ENCODE results near the gene NOX3.

The NOX3 gene

DNA sequence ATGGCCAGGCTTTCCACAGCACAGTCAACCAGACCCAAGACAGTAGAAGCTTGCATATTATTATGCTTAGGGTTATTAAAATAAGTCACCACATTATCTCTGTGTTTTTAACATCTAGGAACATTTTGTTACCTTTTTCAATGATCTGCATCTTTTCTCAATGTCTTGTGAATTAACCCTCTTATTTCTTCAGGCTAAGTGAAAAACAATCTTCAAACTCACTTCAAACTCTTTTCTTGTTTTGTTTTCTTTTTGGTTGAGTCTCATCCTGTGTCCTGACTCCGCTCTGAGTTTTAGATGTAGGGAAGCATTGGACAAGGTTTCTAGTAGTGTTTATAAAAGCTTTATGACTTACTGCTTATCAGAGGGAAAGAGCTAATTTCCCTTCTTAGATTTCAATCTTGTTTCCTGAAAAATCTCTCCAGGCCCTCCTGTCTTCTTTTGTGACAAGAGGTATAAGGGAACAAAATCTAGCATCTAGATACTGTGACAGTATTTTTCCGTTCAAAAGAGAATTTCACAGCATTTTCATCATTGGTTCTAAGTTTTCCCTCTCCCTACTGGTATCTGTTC is 26.2 kb downstream of the NOX3 start:
- no peak for DNase-seq

DNA sequence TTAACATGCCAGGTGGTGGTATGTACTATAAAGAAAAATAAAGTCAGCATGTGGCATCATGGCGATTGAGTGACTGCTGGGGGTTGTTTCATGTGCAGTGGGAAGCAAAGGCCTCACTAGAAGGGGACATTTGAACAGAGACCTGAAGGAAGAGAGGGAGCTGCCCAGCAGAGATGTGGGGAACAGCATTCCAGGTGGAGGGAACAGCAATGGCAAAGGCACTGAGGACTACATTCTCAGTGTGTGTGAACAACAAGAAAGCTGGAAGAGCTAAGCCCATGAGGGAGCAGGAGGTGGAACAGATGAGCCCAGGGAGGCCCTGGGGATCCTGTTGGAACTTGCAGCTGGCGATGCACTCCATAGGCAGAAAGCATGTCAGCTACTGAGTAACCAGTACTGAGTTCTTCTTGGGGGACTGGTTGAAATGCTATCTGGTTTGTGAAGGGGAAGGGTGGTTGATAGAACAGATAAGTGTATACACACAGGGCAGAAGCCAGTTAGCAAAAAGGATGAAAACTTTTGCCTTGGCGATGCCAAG is 29.2 kb downstream of the NOX3 start:
- no peak for DNase-seq

DNA sequence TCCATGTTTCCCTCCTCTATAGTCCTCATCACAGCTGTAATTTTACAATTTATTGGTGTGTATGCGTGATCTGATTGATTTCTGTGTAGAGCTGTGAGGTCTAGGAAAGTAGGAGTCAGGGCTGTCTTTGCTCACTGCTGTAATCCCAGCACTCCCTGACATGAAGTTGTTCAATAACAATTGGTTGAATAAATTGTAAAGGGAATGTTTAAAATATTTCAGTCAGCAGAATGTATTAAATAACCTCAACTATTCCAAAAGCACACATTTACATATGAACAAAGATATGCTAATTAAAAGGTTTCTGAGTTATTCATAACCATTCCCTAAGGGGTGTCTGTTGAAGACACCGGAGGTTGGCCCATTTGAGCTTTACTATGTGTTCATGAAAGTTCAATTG is 31.5 kb downstream of the NOX3 start:
- DNase-seq = no peak

DNA sequence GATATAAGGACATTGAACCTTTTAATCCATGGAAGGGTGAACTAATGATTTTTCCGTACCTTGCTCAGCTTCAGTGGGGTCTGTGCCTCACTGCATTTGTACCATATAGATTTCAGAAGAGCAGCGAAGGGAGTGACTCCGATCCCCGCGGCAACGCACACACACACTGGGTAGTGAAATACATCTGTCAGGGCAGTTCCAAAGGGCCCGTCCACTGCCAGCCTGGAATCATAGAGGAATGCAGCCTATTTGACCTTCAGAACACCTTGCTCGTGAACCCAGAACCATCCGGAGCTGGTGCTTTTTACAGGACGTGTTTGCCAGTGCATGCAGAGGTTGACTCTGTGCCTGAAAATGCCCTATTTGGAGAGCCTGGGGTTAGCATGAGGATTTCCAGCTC is 33.0 kb downstream of the NOX3 start:
- no peak for DNase-seq

DNA sequence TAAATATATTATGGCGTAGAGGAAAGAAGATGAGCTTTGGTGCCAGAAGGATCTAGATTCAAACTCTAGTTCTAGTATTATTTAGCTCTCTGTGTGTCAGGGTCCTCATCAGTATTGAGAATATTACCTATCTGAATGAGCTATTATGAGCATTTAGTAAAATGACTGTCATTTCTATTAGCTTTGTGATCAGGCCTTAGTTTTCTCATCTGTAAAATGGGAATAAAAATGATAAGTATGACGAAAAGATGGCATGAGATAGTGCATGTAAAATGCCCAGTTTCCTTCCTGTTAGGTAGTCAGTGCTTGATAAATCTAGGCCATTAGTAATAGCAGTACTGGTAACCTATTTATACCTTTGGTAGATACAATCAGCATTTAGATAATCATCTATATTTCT is 35.1 kb downstream of the NOX3 start:
- no peak for DNase-seq

- no peak for DNase-seq
Measured at GRCh38 chr6:155419161-155419560, 36.5 kb downstream of the NOX3 start.

DNA sequence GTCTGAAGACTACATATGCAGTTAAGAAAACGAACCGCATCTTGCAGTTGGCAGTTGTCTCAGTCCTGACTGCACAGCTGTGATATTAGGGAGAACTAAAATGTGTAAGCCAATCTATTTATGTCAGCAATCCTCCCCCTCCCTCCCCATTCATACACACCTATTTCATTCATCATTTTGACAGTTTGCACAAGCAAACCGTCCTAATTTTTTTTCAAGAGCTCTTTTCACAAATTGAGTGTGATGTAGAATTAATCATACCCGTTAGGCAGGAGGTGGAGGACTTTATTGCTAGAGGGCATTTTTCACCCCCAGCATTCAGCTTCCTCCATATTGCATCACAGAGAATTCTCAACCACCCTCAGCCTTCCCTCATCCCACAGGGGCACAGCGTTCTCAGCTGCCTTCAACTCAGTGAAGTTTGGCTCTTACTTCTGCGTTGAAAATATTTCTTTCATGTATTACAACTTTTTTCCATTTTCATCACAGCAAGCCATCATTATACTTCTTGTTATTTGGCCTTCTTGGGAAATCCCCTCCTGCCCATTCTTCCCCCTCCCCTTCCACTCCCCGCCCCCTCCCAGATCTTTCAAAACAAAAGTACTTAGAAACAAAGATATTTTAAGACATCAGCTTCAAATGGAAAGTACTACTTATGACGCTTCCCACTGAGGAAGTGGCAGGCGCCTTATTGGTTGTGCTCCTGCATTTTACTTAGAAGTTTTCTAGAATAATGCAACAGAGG is 37.5 kb downstream of the NOX3 start:
- DNase-seq = peak; percentile 81

GRCh38 chr6:155417454-155417853 is 38.2 kb downstream of the NOX3 start:
- peak; percentile 27 for DNase-seq

- DNase-seq = no peak
Measured at GRCh38 chr6:155415953-155416352, 39.7 kb downstream of the NOX3 start.

GRCh38 chr6:155414049-155414448 is 41.6 kb downstream of the NOX3 start:
- no peak for DNase-seq

- DNase-seq = no peak
Measured at GRCh38 chr6:155412335-155412734, 43.3 kb downstream of the NOX3 start.

DNA sequence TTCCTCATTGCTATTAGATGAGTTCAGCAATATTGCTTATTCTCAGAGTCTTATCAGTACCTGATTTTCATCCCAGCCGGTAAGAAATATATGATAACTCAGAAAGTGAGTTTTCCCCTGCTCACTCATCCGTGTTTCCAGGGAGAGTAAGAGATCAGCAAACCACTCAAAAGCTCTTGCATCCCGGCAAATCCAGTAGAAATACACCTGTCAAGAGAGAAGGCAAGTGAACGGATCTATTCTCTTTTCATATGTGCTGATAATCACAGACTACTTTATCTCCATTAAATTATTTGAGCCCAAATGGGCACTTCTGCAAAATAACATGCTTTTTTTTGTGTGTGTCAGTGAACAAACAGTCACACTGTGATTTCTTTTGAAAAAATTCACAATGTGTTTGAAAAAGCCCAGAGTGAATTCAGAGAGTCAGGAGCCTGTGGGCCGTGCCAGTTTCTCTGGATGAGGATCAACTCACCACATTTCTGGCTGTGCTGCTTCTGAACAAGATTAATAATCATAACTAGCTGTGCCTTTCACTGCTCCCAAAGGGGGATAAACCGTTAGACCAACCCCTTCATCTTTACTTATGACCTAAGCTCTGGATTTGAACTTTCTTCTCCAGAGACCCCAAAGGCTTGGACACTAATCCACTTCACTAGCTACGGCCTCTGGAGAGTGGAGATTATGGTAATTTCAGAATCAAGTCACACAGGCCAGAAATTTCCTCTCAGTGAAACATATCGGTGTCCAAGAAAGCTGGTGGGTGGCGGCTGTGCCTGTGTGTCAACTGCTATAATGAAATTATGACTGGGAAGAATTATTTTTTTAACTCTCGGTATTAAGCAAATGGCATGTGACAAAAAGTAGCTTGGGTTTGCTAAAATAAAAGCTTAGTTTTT is 44.2 kb downstream of the NOX3 start:
- no peak for DNase-seq

DNA sequence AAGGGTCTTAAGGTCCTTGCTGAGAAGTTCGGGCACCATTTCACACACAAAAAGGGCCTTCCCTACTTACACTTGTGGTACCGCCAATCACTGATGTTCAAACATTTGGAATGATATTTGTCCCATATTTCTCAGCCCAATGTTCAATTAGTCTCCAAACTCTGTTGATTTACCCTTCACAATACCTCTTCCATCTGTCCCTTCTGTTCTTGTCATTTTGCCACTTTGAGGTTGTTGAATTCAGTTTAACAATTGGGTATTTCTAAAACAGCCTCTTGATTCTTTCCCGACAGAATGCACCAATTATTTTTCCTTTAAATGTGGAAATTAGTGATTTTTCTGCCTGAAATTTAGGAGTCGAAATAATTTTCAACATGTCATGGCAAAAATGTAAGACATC is 46.2 kb downstream of the NOX3 start:
- DNase-seq = no peak

- DNase-seq = no peak
Measured at GRCh38 chr6:155408981-155409380, 46.7 kb downstream of the NOX3 start.

- DNase-seq = no peak
Measured at GRCh38 chr6:155408231-155408630, 47.4 kb downstream of the NOX3 start.

DNA sequence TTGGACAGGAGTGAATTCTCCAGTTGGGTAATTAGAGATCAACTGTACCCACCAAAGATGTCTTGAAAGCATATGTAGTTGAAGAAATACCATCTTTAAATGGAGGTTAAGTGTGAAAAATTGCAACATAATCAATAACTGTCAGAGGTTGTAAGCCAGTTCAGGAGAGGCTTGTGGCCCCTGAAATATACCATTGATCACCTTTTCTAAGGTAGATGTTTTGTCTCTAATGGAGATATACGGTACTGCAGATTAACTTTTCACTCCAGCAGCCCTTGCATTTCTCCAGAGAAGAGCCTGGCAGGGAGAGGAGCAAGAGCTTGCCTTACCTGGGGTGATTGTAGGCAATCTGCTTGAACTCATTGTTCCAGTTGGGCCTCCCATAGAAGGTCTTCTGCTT is 48.8 kb downstream of the NOX3 start:
- no peak for DNase-seq

DNA sequence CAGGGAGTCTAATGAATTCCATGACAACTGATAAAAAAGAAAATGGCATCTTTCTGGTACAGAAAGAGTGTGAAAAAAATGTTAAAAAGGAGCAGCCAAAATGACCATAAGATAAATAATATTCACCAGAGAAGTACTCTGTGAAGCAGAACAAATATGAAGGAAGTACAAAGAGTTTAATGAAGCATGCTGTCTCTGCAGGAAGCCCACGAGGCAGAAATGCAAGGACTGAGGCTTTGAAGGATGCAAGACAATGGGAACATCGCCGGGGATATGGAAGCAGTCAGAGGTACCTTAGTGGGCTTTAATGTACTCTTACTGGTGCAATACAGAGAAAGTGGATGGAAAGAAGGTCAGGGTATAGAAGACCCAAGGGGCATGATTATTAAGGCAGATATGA is 50.7 kb downstream of the NOX3 start:
- DNase-seq = no peak

- DNase-seq = peak; percentile 31
Measured at GRCh38 chr6:155402656-155403304, 52.9 kb downstream of the NOX3 start.

GRCh38 chr6:155400654-155400965 is 55.0 kb downstream of the NOX3 start:
- no peak for DNase-seq

- no peak for DNase-seq
Measured at GRCh38 chr6:155399745-155400653, 55.6 kb downstream of the NOX3 start.

GRCh38 chr6:155399062-155399744 is 56.4 kb downstream of the NOX3 start:
- DNase-seq = no peak

DNA sequence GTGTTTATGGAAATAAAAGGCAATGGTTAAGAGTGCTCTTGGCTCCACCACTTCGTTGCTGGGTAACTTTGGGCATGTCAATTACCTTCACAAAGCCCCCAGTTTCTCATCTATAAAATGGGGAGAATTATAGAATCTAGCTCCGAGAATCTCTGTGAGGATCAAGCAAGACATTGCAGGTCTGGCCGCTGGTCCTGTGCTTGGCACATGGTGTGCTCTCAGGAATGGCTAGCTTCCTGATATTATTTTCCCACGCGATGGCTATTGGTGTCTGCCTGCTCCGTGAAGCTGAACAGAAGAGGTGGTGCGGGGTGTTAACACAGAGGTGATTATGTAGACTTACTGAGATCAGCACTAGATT is 57.0 kb downstream of the NOX3 start:
- no peak for DNase-seq

All from NCI-H1105 treated with DMSO at 0.1 percent for 48 hours (cell line).